ENCODE measurements around the gene RNU4-1.

Gene RNU4-1

GRCh38 chr12:120321382-120322202 is 28.6 kb upstream of the RNU4-1 start:
- TF ChIP-seq CTCF (IDR thresholded peaks at IDR 0.05; ENCODE audit: control insufficient read depth, insufficient read depth, low read depth, low read length, missing control alignments) = no peak
- DNase-seq (ENCODE audit: low read depth) = no peak
- H3K4me3 ChIP-seq (ENCODE audit: control insufficient read depth, low read depth, low read length) = no peak overlapping the region

- TF ChIP-seq CTCF (IDR thresholded peaks at IDR 0.05; ENCODE audit: control insufficient read depth, insufficient read depth, low read depth, low read length, missing control alignments) = peak; percentile 26
- peak; percentile 95 for DNase-seq (ENCODE audit: low read depth)
- H3K4me3 ChIP-seq (ENCODE audit: control insufficient read depth, low read depth, low read length) = peak overlapping the region; percentile 86
Measured at GRCh38 chr12:120317224-120318105, 24.4 kb upstream of the RNU4-1 start.

- peak overlapping the region; percentile 86 for H3K4me3 ChIP-seq (ENCODE audit: control insufficient read depth, low read depth, low read length)
- no peak for TF ChIP-seq CTCF (IDR thresholded peaks at IDR 0.05; ENCODE audit: control insufficient read depth, insufficient read depth, low read depth, low read length, missing control alignments)
- DNase-seq (ENCODE audit: low read depth) = no peak
Measured at GRCh38 chr12:120316798-120317223, 23.8 kb upstream of the RNU4-1 start.

- H3K4me3 ChIP-seq (ENCODE audit: control insufficient read depth, low read depth, low read length) = no peak overlapping the region
- peak; percentile 27 for TF ChIP-seq CTCF (IDR thresholded peaks at IDR 0.05; ENCODE audit: control insufficient read depth, insufficient read depth, low read depth, low read length, missing control alignments)
- no peak for DNase-seq (ENCODE audit: low read depth)
Measured at GRCh38 chr12:120314220-120314619, 21.2 kb upstream of the RNU4-1 start.

GRCh38 chr12:120301962-120302815 is 9.2 kb upstream of the RNU4-1 start, which contains the start of gene SIRT4:
Gene SIRT4 (plus strand): TSS chr12:120302321. CDS start chr12:120303562, 1,241 bp downstream.
- peak; percentile 75 for DNase-seq (ENCODE audit: low read depth)
- H3K4me3 ChIP-seq (ENCODE audit: control insufficient read depth, low read depth, low read length) = peak within 1 kb of the TSS; percentile 71
- TF ChIP-seq CTCF (IDR thresholded peaks at IDR 0.05; ENCODE audit: control insufficient read depth, insufficient read depth, low read depth, low read length, missing control alignments) = peak; percentile 79

GRCh38 chr12:120292411-120292660 is 701 bp downstream of the RNU4-1 start:
- no peak for DNase-seq (ENCODE audit: low read depth)
- peak overlapping the region; percentile 47 for H3K4me3 ChIP-seq (ENCODE audit: control insufficient read depth, low read depth, low read length)
- TF ChIP-seq CTCF (IDR thresholded peaks at IDR 0.05; ENCODE audit: control insufficient read depth, insufficient read depth, low read depth, low read length, missing control alignments) = no peak

All from AG09309 (cell line).